C4-2B (cell line): Measurements from ENCODE around the gene STAT4.

Source experiments
- CTCF ChIP-seq: fragments of 450-650 bp; conservative IDR thresholded peaks from 2 replicates; pipeline ENCODE4 v1.5.1; 2017; ENCODE audit warnings: mild to moderate bottlenecking
- ZFX ChIP-seq: fragments of 450-650 bp; IDR thresholded peaks from 2 replicates; pipeline ENCODE4 v1.6.1; 2017

GRCh38 chr2:191115804-191116203 lies 35.0 kb downstream of the STAT4 start:
- TF ChIP-seq CTCF (no peak), ZFX (no peak)
